Ascending aorta (tissue), 2 donors: ENCODE results near the gene CIPC. TPM values are rescaled to one million over a fixed set of nuclear protein-coding genes. Genes with fewer than 3 reads are reported as not detected.

Experiments
- DNase-seq, 2 donors: peaks; one replicate each; pipeline ENCODE4 v3.0.0-alpha.2; 2019; ENCODE audit warnings: low spot score in 2 of 2
- H3K27ac ChIP-seq, 2 donors: fragments of 200-600 bp; sonication (generic); one replicate each; pipeline ENCODE4 v1.5.1; 2016 to 2017; ENCODE audit warnings: mild to moderate bottlenecking in 1 of 2
- H3K27me3 ChIP-seq: fragments of 200-600 bp; sonication (generic); one replicate; pipeline ENCODE4 v1.5.1; 2017
- H3K36me3 ChIP-seq, 2 donors: fragments of 200-600 bp; sonication (generic); one replicate each; pipeline ENCODE4 v1.5.1; 2016
- H3K4me1 ChIP-seq, 2 donors: fragments of 200-600 bp; sonication (generic); one replicate each; pipeline ENCODE4 v1.5.1; 2016 to 2017; ENCODE audit warnings: mild to moderate bottlenecking in 1 of 2
- H3K4me3 ChIP-seq, 2 donors: fragments of 200-600 bp; sonication (generic); one replicate each; pipeline ENCODE4 v1.5.1; 2016 to 2017; ENCODE audit warnings: mild to moderate bottlenecking in 1 of 2
- H3K9me3 ChIP-seq, 2 donors: fragments of 200-600 bp; sonication (generic); one replicate each; pipeline ENCODE4 v1.5.1; 2016
- CTCF ChIP-seq, 3 experiments: fragments of 200-600 bp in 2 of 3; fragments of 450-650 bp in 1 of 3; sonication (generic) in 2 of 3; IDR thresholded peaks; one replicate each; pipeline ENCODE4 v1.5.1; 2016 to 2019; ENCODE audit warnings: antibody characterized with exemption in 3 of 3, mild to moderate bottlenecking in 1 of 3, moderate library complexity in 1 of 3
- intact Hi-C: fragments of 100-400 bp; cut with DNase I; formaldehyde crosslinking; loops from one replicate; pipeline ENCODE4 v1.15.1; 2023
- total RNA-seq: library from RNA; depleted of rRNA; stranded (reverse); fragments of >200 nt; gene quantifications from one replicate; pipeline ENCODE4 v1.1.0, GENCODE V29; 2016

Gene CIPC
- total RNA-seq, 1 donor from 2014 or later, result 5.0 TPM

- H3K36me3 ChIP-seq, result no peaks in the 10 kb centered on the region
- intact Hi-C loops, result loop anchor here (10.0 kb wide), 1 partner anchor 164 kb away; no protein-coding TSS in a partner anchor
- no peak overlapping the region for H3K27ac ChIP-seq
- no peak overlapping the region for H3K4me3 ChIP-seq
- peak in 1 of 3 experiments; percentile 34 for TF ChIP-seq CTCF (IDR thresholded peaks at IDR 0.05)
- H3K4me1 ChIP-seq, result peaks cover 0 to 5% of the 10 kb centered on the region in 2 donors
- H3K27me3 ChIP-seq, result peaks cover 5% of the 10 kb centered on the region
- no peaks in the 10 kb centered on the region for H3K9me3 ChIP-seq
- DNase-seq, result no peak
Observed at GRCh38 chr14:77151245-77151644, 53.2 kb downstream of the CIPC start.

DNA sequence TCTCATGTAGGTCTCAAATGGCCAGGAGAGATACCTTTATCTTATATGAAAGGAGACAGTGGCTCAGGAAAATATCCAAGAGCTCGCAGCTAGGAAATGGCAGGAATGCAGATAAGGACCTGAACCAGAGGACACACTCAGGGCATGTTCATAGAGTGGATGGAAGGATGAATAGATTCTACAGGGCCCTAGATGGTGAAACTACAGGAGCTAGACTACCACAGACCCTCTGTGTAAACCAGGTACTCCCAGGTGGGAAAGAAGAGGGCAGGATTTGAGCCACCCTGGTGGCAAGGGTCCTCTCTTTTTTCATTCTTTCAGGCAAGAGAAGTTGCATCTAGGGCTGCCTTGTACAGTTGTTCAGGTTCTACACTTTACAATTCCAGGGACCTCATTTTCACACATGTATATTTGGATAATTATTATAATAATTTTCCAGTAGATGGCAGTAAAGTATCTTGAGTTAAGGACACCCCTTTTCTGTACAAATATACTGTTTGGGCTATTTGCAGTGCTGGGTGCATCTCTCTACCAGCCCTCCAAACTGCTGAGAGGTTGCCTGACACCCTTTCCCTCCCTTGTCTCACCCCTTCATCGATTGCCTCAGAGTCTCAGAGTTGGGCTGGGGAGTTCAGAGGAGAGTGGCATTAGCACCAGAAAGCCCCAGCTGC, 54.0 kb downstream of the CIPC start:
- H3K36me3 ChIP-seq, result no peaks in the 10 kb centered on the region
- H3K27me3 ChIP-seq, result no peaks in the 10 kb centered on the region
- DNase-seq, result no peak
- H3K4me1 ChIP-seq, result peaks cover 0 to 5% of the 10 kb centered on the region in 2 donors
- intact Hi-C loops, result loop anchor here (10.0 kb wide), 1 partner anchor 163 kb away; no protein-coding TSS in a partner anchor
- H3K27ac ChIP-seq, result no peak overlapping the region
- H3K9me3 ChIP-seq, result no peaks in the 10 kb centered on the region
- H3K4me3 ChIP-seq, result no peak overlapping the region
- peak in 1 of 3 experiments; percentile 33 for TF ChIP-seq CTCF (IDR thresholded peaks at IDR 0.05)

GRCh38 chr14:77153802-77154201, 55.7 kb downstream of the CIPC start:
- DNase-seq, result no peak
- H3K4me3 ChIP-seq, result no peak overlapping the region
- H3K9me3 ChIP-seq, result no peaks in the 10 kb centered on the region
- no peak for TF ChIP-seq CTCF (IDR thresholded peaks at IDR 0.05)
- H3K4me1 ChIP-seq, result peaks cover 0 to 12% of the 10 kb centered on the region in 2 donors
- H3K27me3 ChIP-seq, result no peaks in the 10 kb centered on the region
- H3K36me3 ChIP-seq, result no peaks in the 10 kb centered on the region
- intact Hi-C loops, result loop anchor here (10.0 kb wide), 1 partner anchor 161 kb away; no protein-coding TSS in a partner anchor
- H3K27ac ChIP-seq, result no peak overlapping the region

GRCh38 chr14:77154421-77154820, 56.4 kb downstream of the CIPC start:
- no peak overlapping the region for H3K27ac ChIP-seq
- no peak for TF ChIP-seq CTCF (IDR thresholded peaks at IDR 0.05)
- no peaks in the 10 kb centered on the region for H3K36me3 ChIP-seq
- H3K4me3 ChIP-seq, result no peak overlapping the region
- H3K4me1 ChIP-seq, result peaks cover 0 to 14% of the 10 kb centered on the region in 2 donors
- intact Hi-C loops, result loop anchor here (10.0 kb wide), 1 partner anchor 160 kb away; no protein-coding TSS in a partner anchor
- no peak for DNase-seq
- H3K9me3 ChIP-seq, result no peaks in the 10 kb centered on the region
- H3K27me3 ChIP-seq, result no peaks in the 10 kb centered on the region

DNA sequence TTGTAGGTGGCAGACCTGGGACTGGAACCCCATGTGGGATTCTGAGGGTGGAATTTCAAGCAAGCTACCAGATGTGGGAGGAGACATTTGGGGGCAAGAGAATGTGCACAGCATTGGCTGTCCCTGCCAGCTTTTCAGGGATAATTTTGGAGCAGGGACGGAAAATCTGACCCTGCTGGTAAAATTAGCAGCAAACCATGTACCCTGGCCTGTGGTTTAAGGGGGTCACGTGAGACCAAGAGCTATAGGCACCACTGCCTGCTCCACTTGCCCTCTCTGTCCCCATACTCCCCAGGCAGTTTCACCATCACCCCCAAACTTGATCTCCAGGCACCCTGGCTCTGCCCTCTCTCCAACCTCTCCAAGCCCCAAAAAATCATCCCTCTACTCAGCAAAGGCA, 57.0 kb downstream of the CIPC start:
- DNase-seq, result no peak
- no peaks in the 10 kb centered on the region for H3K27me3 ChIP-seq
- H3K27ac ChIP-seq, result no peak overlapping the region
- no peak for TF ChIP-seq CTCF (IDR thresholded peaks at IDR 0.05)
- no peaks in the 10 kb centered on the region for H3K36me3 ChIP-seq
- H3K4me3 ChIP-seq, result no peak overlapping the region
- intact Hi-C loops, result loop anchor here (10.0 kb wide), 1 partner anchor 160 kb away; no protein-coding TSS in a partner anchor
- H3K4me1 ChIP-seq, result peaks cover 0 to 14% of the 10 kb centered on the region in 2 donors
- no peaks in the 10 kb centered on the region for H3K9me3 ChIP-seq
